ENCODE data around the gene CTR9. TPM values are rescaled to one million over a fixed set of nuclear protein-coding genes. Genes with fewer than 3 reads are reported as not detected.

Gene CTR9
- total RNA-seq, 1 experiment from 2014 or later = 20.0 TPM

DNA sequence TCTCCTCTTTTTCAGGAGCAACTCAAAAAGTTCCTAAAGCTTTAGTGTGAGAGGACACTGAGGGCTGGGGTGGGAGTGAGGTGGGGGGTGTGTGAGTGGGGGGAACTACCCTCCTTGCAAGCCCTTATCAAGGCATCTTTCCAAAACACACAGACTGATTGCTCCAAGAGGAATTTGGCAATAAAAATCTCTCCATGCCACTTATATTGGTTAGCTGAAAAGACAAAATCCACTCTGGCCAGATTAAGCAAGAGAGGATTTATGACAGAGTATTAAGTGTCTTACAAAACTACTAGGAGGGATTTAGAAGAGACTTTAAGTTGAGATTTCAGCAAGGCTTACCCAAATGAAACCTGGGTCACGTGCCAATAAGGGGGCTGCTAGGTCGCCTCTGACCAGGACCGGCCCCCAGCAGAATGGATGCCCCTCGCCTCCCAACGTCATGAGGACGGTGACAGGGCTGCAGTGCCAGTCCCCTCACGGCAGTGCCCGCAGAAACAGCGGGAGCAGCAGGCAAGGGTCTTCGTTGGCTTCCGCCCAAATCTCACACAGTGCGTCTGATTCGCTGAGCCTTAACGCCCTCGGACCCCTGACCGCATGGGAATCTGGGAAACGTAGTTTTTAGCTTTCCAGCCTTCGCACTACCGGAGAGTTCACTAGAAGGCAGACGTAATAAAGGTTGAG is 22.1 kb upstream of the CTR9 start:
- Histone ChIP-seq H3K27me3 (ENCODE audit: low read length) (no peaks in the 10 kb centered on the region), H3K4me2 (ENCODE audit: low read length) (no peak overlapping the region), H3F3A (ENCODE audit: low read length, unreplicated experiment) (no peaks in the 10 kb centered on the region), H3K4me3 (ENCODE audit: low read length) (no peak overlapping the region), H3K4me1 (ENCODE audit: insufficient read depth, low read length) (peaks cover 11% of the 10 kb centered on the region), H3K9me3 (ENCODE audit: low read length) (no peaks in the 10 kb centered on the region), H4K20me1 (ENCODE audit: low read length) (no peaks in the 10 kb centered on the region), H3K9me2 (replicated peaks; ENCODE audit: low read length) (no peaks in the 10 kb centered on the region), H3K27ac (ENCODE audit: low read length) (no peak overlapping the region), H2AFZ (ENCODE audit: low read length) (no peak overlapping the region), H3K9ac (ENCODE audit: low read length) (no peak overlapping the region), H3K79me2 (ENCODE audit: low read length) (no peaks in the 10 kb centered on the region), H3K36me3 (ENCODE audit: low read depth, low read length) (no peaks in the 10 kb centered on the region)
- BruUV-seq (replicated peaks) = no TSS peak
- ATAC-seq = no peak
- CTCF ChIA-PET = no interaction called here
- intact Hi-C loops (cut with micrococcal nuclease) = no loop called here
- TF ChIP-seq EZH2phosphoT487 (IDR thresholded peaks at IDR 0.05; ENCODE audit: borderline replicate concordance, low read length) (no peak), EZH2 (IDR thresholded peaks at IDR 0.05; ENCODE audit: low read length, unreplicated experiment) (no peak)
- TF ChIP-seq, protein P1, sequence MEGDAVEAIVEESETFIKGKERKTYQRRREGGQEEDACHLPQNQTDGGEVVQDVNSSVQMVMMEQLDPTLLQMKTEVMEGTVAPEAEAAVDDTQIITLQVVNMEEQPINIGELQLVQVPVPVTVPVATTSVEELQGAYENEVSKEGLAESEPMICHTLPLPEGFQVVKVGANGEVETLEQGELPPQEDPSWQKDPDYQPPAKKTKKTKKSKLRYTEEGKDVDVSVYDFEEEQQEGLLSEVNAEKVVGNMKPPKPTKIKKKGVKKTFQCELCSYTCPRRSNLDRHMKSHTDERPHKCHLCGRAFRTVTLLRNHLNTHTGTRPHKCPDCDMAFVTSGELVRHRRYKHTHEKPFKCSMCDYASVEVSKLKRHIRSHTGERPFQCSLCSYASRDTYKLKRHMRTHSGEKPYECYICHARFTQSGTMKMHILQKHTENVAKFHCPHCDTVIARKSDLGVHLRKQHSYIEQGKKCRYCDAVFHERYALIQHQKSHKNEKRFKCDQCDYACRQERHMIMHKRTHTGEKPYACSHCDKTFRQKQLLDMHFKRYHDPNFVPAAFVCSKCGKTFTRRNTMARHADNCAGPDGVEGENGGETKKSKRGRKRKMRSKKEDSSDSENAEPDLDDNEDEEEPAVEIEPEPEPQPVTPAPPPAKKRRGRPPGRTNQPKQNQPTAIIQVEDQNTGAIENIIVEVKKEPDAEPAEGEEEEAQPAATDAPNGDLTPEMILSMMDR (conservative IDR thresholded peaks at IDR 0.05; ENCODE audit: low read depth, low read length) = no peak
- DNase-seq = no peak
- POLR2A ChIA-PET (ENCODE audit: unreplicated experiment) = no interaction called here

DNA sequence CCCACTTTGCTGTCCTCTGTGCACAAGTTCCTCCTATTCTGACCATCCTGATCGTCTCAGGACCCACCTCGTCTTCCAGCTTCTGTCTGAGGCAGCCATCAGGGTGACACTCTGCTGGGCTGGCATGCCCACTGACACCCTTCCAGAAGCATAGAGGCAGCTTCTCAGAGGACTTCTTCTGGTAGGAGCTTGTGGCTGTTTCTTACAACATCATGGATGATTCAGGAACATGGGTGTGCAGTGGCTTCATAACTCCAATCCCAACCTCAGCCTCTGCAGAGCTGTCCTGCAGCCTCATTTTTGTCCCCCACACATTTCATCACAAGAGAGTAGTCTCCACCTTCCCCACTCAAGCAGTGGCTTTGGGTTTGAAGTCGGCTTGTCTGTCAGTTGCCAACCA is 20.9 kb upstream of the CTR9 start:
- Histone ChIP-seq H3K36me3 (ENCODE audit: low read depth, low read length) (no peaks in the 10 kb centered on the region), H2AFZ (ENCODE audit: low read length) (no peak overlapping the region), H3K4me2 (ENCODE audit: low read length) (no peak overlapping the region), H3F3A (ENCODE audit: low read length, unreplicated experiment) (no peaks in the 10 kb centered on the region), H3K9me2 (replicated peaks; ENCODE audit: low read length) (no peaks in the 10 kb centered on the region), H4K20me1 (ENCODE audit: low read length) (no peaks in the 10 kb centered on the region), H3K27me3 (ENCODE audit: low read length) (no peaks in the 10 kb centered on the region), H3K9ac (ENCODE audit: low read length) (no peak overlapping the region), H3K79me2 (ENCODE audit: low read length) (no peaks in the 10 kb centered on the region), H3K4me1 (ENCODE audit: insufficient read depth, low read length) (peaks cover 10% of the 10 kb centered on the region), H3K27ac (ENCODE audit: low read length) (no peak overlapping the region), H3K9me3 (ENCODE audit: low read length) (no peaks in the 10 kb centered on the region), H3K4me3 (ENCODE audit: low read length) (no peak overlapping the region)
- no peak for DNase-seq
- intact Hi-C loops (cut with micrococcal nuclease) = loop anchor here (10.0 kb wide), 1 partner anchor 975 kb away; no protein-coding TSS in a partner anchor
- no peak for ATAC-seq
- TF ChIP-seq, protein P1 (conservative IDR thresholded peaks at IDR 0.05; ENCODE audit: low read depth, low read length) = no peak
- no peak for TF ChIP-seq EZH2phosphoT487 (IDR thresholded peaks at IDR 0.05; ENCODE audit: borderline replicate concordance, low read length)
- TF ChIP-seq EZH2 (IDR thresholded peaks at IDR 0.05; ENCODE audit: low read length, unreplicated experiment) = no peak
- CTCF ChIA-PET = interaction anchor here (1.0 kb wide), 1 partner anchor 146 kb away, joined by 5 read pairs; no protein-coding TSS in a partner anchor
- POLR2A ChIA-PET (ENCODE audit: unreplicated experiment) = no interaction called here
- BruUV-seq (replicated peaks) = no TSS peak

DNA sequence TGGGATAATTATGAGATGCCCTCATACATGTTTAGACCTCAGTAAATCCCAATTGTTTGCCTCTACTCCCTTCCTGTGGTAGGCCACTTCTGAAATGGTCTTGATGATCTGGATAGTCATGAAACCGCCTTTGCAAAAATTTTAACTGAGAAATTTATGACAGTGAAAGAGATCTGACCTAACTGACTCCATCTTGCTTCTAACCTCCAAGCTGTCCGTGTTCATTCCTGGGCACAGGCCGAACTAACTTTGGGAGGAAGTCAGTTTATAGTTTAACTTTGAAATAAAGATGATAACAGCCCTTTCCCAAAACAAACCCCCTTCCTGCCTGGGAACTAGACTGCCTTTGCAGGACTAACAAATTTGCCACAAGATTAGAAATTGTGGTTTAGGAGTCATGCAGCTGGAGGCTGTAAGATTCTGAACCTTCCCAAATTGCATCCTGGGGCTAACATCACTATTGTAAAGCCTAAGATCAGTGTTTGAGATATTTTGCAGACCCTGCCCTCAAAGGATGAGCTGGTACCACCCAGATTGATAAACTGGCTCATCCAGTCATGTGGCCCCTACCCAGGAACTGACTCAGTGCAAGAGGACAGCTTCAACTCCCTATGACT is 19.9 kb upstream of the CTR9 start:
- Histone ChIP-seq H3K27ac (ENCODE audit: low read length) (no peak overlapping the region), H3K9me3 (ENCODE audit: low read length) (no peaks in the 10 kb centered on the region), H3K36me3 (ENCODE audit: low read depth, low read length) (no peaks in the 10 kb centered on the region), H2AFZ (ENCODE audit: low read length) (no peak overlapping the region), H3K9me2 (replicated peaks; ENCODE audit: low read length) (no peaks in the 10 kb centered on the region), H4K20me1 (ENCODE audit: low read length) (no peaks in the 10 kb centered on the region), H3K79me2 (ENCODE audit: low read length) (no peaks in the 10 kb centered on the region), H3K9ac (ENCODE audit: low read length) (no peak overlapping the region), H3K27me3 (ENCODE audit: low read length) (no peaks in the 10 kb centered on the region), H3K4me3 (ENCODE audit: low read length) (no peak overlapping the region), H3K4me1 (ENCODE audit: insufficient read depth, low read length) (peaks cover 5% of the 10 kb centered on the region; the same call in 1 of the 2 replicates), H3F3A (ENCODE audit: low read length, unreplicated experiment) (no peaks in the 10 kb centered on the region), H3K4me2 (ENCODE audit: low read length) (no peak overlapping the region)
- intact Hi-C loops (cut with micrococcal nuclease) = loop anchor here (10.0 kb wide), 1 partner anchor 976 kb away; no protein-coding TSS in a partner anchor
- DNase-seq (no peak), ATAC-seq (no peak)
- CTCF ChIA-PET = no interaction called here
- BruUV-seq (replicated peaks) = no TSS peak
- TF ChIP-seq, protein P1 (conservative IDR thresholded peaks at IDR 0.05; ENCODE audit: low read depth, low read length) = no peak
- TF ChIP-seq EZH2phosphoT487 (IDR thresholded peaks at IDR 0.05; ENCODE audit: borderline replicate concordance, low read length) (no peak), EZH2 (IDR thresholded peaks at IDR 0.05; ENCODE audit: low read length, unreplicated experiment) (no peak)
- POLR2A ChIA-PET (ENCODE audit: unreplicated experiment) = no interaction called here

Data from PC-3 (cell line).